Measurements from ENCODE around the gene TMTC2.

Gene TMTC2

GRCh38 chr12:82955043-82955442 lies 268.3 kb downstream of the TMTC2 start:
- Histone ChIP-seq H3K4me1 (ENCODE audit: insufficient read depth, poor library complexity, severe bottlenecking) (no peaks in the 10 kb centered on the region), H3K27ac (ENCODE audit: poor library complexity, severe bottlenecking) (no peak overlapping the region), H3K27me3 (ENCODE audit: insufficient read depth, poor library complexity, severe bottlenecking) (no peaks in the 10 kb centered on the region), H3K4me3 (ENCODE audit: severe bottlenecking) (no peak overlapping the region), H3K9me3 (ENCODE audit: severe bottlenecking) (no peaks in the 10 kb centered on the region), H3K36me3 (ENCODE audit: low read depth) (no peaks in the 10 kb centered on the region)
- ATAC-seq (ENCODE audit: low read depth) (no peak), DNase-seq (ENCODE audit: low spot score) (no peak)
- no peak for TF ChIP-seq CTCF (IDR thresholded peaks at IDR 0.05; ENCODE audit: poor library complexity, severe bottlenecking)

DNA sequence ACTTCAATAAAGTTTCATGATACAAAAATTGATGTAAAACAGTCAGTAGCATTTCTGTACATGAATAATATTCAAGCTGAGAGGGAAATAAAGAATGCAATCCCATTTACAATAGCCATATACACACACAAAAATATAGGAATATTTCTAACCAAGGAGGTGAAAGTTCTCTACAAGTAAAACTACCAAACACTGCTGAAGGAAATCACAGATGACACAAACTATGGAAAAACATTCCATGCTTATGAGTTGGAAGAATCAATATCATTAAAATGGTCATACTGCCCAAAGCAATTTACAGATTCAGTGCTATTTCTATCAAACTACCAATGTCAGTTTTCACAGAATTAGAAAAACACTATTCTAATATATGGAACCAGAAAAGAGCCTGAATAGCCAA lies 272.3 kb downstream of the TMTC2 start:
- no peak for DNase-seq (ENCODE audit: low spot score)
- TF ChIP-seq CTCF (IDR thresholded peaks at IDR 0.05; ENCODE audit: poor library complexity, severe bottlenecking): no peak

GRCh38 chr12:82959821-82960220 lies 273.1 kb downstream of the TMTC2 start:
- Histone ChIP-seq H3K9me3 (ENCODE audit: severe bottlenecking) (no peaks in the 10 kb centered on the region), H3K27ac (ENCODE audit: poor library complexity, severe bottlenecking) (no peak overlapping the region), H3K4me1 (ENCODE audit: insufficient read depth, poor library complexity, severe bottlenecking) (no peaks in the 10 kb centered on the region), H3K36me3 (ENCODE audit: low read depth) (no peaks in the 10 kb centered on the region), H3K27me3 (ENCODE audit: insufficient read depth, poor library complexity, severe bottlenecking) (no peaks in the 10 kb centered on the region), H3K4me3 (ENCODE audit: severe bottlenecking) (no peak overlapping the region)
- no peak for DNase-seq (ENCODE audit: low spot score)
- ATAC-seq (ENCODE audit: low read depth): no peak
- TF ChIP-seq CTCF (IDR thresholded peaks at IDR 0.05; ENCODE audit: poor library complexity, severe bottlenecking): no peak

More for the DNA sequence above, 272.3 kb downstream of the TMTC2 start:
- ATAC-seq (ENCODE audit: low read depth): no peak
- no peaks in the 10 kb centered on the region for H3K9me3 ChIP-seq (ENCODE audit: severe bottlenecking)
- no peaks in the 10 kb centered on the region for H3K4me1 ChIP-seq (ENCODE audit: insufficient read depth, poor library complexity, severe bottlenecking)
- H3K36me3 ChIP-seq (ENCODE audit: low read depth): no peaks in the 10 kb centered on the region
- H3K27me3 ChIP-seq (ENCODE audit: insufficient read depth, poor library complexity, severe bottlenecking): no peaks in the 10 kb centered on the region
- H3K27ac ChIP-seq (ENCODE audit: poor library complexity, severe bottlenecking): no peak overlapping the region
- H3K4me3 ChIP-seq (ENCODE audit: severe bottlenecking): no peak overlapping the region

GRCh38 chr12:82961835-82962234 lies 275.1 kb downstream of the TMTC2 start:
- H3K27ac ChIP-seq (ENCODE audit: poor library complexity, severe bottlenecking): no peak overlapping the region
- no peaks in the 10 kb centered on the region for H3K9me3 ChIP-seq (ENCODE audit: severe bottlenecking)
- H3K27me3 ChIP-seq (ENCODE audit: insufficient read depth, poor library complexity, severe bottlenecking): no peaks in the 10 kb centered on the region
- no peaks in the 10 kb centered on the region for H3K36me3 ChIP-seq (ENCODE audit: low read depth)
- TF ChIP-seq CTCF (IDR thresholded peaks at IDR 0.05; ENCODE audit: poor library complexity, severe bottlenecking): no peak
- no peaks in the 10 kb centered on the region for H3K4me1 ChIP-seq (ENCODE audit: insufficient read depth, poor library complexity, severe bottlenecking)
- no peak overlapping the region for H3K4me3 ChIP-seq (ENCODE audit: severe bottlenecking)
- ATAC-seq (ENCODE audit: low read depth): no peak
- DNase-seq (ENCODE audit: low spot score): no peak

- Histone ChIP-seq H3K9me3 (ENCODE audit: severe bottlenecking) (no peaks in the 10 kb centered on the region), H3K4me3 (ENCODE audit: severe bottlenecking) (no peak overlapping the region), H3K27me3 (ENCODE audit: insufficient read depth, poor library complexity, severe bottlenecking) (no peaks in the 10 kb centered on the region), H3K36me3 (ENCODE audit: low read depth) (no peaks in the 10 kb centered on the region), H3K4me1 (ENCODE audit: insufficient read depth, poor library complexity, severe bottlenecking) (no peaks in the 10 kb centered on the region), H3K27ac (ENCODE audit: poor library complexity, severe bottlenecking) (no peak overlapping the region)
- DNase-seq (ENCODE audit: low spot score): no peak
- no peak for TF ChIP-seq CTCF (IDR thresholded peaks at IDR 0.05; ENCODE audit: poor library complexity, severe bottlenecking)
- ATAC-seq (ENCODE audit: low read depth): no peak
Observed at GRCh38 chr12:82963956-82964355, 277.2 kb downstream of the TMTC2 start.
